ENCODE measurements around the gene CAMK1D. TPM values are rescaled to one million over a fixed set of nuclear protein-coding genes. Genes with fewer than 3 reads are reported as not detected.
"Not testable (repeated sequence)": the region's sequence is repeated elsewhere in the genome, so short reads cannot be mapped to it uniquely, and the experiment has no call there.

CAMK1D gene
- total RNA-seq, 2 experiments from 2014 or later: 28.8 to 35.3 TPM

DNA sequence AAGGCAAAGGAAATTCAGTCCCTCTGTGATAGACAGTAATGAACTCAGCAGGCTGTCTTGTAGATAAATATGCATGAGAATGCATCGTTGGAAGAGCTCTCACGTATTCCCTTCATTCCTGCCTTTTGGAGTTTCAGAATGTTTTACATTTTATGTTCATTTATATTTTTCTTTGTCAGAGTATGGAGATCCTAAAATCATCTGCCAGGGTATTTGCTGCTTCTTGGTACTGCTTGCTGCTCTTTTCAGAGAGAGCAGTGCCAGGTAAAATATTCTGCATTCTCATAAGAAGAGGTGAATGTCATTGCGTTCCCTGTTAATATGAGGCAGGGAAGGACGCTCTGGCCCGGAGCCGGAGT, 362.0 kb downstream of the CAMK1D start:
- Histone ChIP-seq H3K4me3 (ENCODE audit: low read length) (no peak overlapping the region), H3K36me3 (ENCODE audit: insufficient read depth, low read length) (no peaks in the 10 kb centered on the region), H3K27ac (ENCODE audit: low read depth in 1 of 2, low read length in 2 of 2) (no peak overlapping the region), H3K4me1 (ENCODE audit: insufficient read depth, low read length) (no peaks in the 10 kb centered on the region), H3K27me3 (ENCODE audit: control insufficient read depth in 1 of 2, insufficient read depth in 2 of 2, low read length in 2 of 2) (no peaks in the 10 kb centered on the region), H3K9me3 (ENCODE audit: control insufficient read depth in 1 of 2, insufficient read depth in 1 of 2, low read length in 2 of 2) (no peaks in the 10 kb centered on the region)
- H3K27ac Mint-ChIP-seq: no peak overlapping the region
- no peaks in the 10 kb centered on the region for H3K9me3 Mint-ChIP-seq
- TF ChIP-seq, protein P1, sequence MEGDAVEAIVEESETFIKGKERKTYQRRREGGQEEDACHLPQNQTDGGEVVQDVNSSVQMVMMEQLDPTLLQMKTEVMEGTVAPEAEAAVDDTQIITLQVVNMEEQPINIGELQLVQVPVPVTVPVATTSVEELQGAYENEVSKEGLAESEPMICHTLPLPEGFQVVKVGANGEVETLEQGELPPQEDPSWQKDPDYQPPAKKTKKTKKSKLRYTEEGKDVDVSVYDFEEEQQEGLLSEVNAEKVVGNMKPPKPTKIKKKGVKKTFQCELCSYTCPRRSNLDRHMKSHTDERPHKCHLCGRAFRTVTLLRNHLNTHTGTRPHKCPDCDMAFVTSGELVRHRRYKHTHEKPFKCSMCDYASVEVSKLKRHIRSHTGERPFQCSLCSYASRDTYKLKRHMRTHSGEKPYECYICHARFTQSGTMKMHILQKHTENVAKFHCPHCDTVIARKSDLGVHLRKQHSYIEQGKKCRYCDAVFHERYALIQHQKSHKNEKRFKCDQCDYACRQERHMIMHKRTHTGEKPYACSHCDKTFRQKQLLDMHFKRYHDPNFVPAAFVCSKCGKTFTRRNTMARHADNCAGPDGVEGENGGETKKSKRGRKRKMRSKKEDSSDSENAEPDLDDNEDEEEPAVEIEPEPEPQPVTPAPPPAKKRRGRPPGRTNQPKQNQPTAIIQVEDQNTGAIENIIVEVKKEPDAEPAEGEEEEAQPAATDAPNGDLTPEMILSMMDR (IDR thresholded peaks at IDR 0.05): peak; percentile 56
- no peak for ATAC-seq (ENCODE audit: poor library complexity)
- no peak for DNase-seq
- no peak overlapping the region for H3K4me3 Mint-ChIP-seq
- intact Hi-C loops (cut with DNase I, micrococcal nuclease): loop anchor here (1.0 to 5.0 kb wide), 5 partner anchors 55 to 499 kb away; no protein-coding TSS in a partner anchor
- ChIA-PET CTCF (interaction anchor here (1.0 to 2.5 kb wide), 2 partner anchors 447 to 497 kb away, joined by 5 to 11 read pairs; no protein-coding TSS in a partner anchor), POLR2A (no interaction called here)
- no peaks in the 10 kb centered on the region for H3K36me3 Mint-ChIP-seq (ENCODE audit: low read depth)
- H3K4me1 Mint-ChIP-seq (ENCODE audit: low read depth): peaks cover 14% of the 10 kb centered on the region
- H3K27me3 Mint-ChIP-seq: no peaks in the 10 kb centered on the region

DNA sequence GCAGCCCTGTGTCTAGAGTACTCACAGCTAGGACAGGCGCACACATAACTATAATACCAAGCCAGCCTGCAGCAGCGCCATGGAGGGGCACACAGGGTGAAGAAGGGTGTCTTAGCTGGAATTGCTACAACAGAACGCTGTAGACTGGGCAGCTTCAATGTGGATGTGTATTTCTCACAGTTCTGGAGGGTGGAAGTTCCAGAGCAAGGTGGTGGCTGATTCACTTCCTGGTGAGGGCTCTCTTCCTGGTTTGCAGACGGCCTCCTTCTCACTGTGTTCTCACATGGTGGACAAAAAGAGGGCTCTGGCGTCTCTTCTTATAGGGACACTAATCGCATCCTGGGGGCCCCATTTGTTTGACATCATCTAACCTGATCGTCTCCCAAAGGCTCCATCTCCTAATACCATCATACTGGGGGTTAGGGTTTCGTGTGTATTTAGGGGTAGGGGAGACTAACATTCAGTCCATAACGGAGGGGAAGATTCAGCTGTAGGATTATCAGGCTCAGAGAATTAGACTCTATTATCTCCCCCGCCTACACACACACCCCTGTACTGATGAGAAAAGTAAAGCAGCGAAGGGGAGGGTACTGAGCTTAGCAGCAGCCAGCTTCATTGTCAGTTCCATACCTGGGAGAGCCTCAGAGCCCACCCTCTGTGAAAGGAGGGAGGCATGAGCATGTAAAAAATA, 363.1 kb downstream of the CAMK1D start:
- Histone ChIP-seq H3K27me3 (ENCODE audit: control insufficient read depth in 1 of 2, insufficient read depth in 2 of 2, low read length in 2 of 2) (no peaks in the 10 kb centered on the region), H3K36me3 (ENCODE audit: insufficient read depth, low read length) (no peaks in the 10 kb centered on the region), H3K27ac (ENCODE audit: low read depth in 1 of 2, low read length in 2 of 2) (no peak overlapping the region), H3K4me1 (ENCODE audit: insufficient read depth, low read length) (no peaks in the 10 kb centered on the region), H3K9me3 (ENCODE audit: control insufficient read depth in 1 of 2, insufficient read depth in 1 of 2, low read length in 2 of 2) (no peaks in the 10 kb centered on the region), H3K4me3 (ENCODE audit: low read length) (no peak overlapping the region)
- Mint-ChIP-seq H3K4me1 (ENCODE audit: low read depth) (peaks cover 11% of the 10 kb centered on the region), H3K9me3 (no peaks in the 10 kb centered on the region), H3K36me3 (ENCODE audit: low read depth) (no peaks in the 10 kb centered on the region), H3K4me3 (no peak overlapping the region), H3K27me3 (no peaks in the 10 kb centered on the region), H3K27ac (no peak overlapping the region)
- ATAC-seq (ENCODE audit: poor library complexity): no peak
- intact Hi-C loops (cut with DNase I, micrococcal nuclease): loop anchor here in 1 of 2 experiments (5.0 kb wide), 1 partner anchor 500 kb away; no protein-coding TSS in a partner anchor
- TF ChIP-seq, protein P1 (IDR thresholded peaks at IDR 0.05): no peak
- no peak for DNase-seq
- ChIA-PET CTCF (no interaction called here), POLR2A (interaction anchor here (0.8 kb wide), 1 partner anchor 453 kb away, joined by 3 read pairs; no protein-coding TSS in a partner anchor)

DNA sequence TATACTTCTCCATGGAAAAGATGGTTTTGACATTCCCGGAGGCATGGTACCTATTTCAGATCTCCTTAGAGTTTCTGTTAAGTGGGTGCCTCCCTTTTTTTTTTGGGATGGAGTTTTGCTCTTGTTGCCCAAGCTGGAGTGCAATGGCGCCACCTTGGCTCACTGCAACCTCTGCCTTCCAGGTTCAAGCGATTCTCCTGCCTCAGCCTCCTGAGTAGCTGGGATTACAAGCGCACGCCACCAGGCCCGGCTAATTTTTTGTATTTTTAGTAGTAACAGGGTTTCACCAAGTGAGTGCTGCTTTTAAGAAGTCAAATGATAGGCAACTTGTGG, 363.6 kb downstream of the CAMK1D start:
- H3K4me3 ChIP-seq (ENCODE audit: low read length); H3K27ac Mint-ChIP-seq; CTCF ChIA-PET; H3K4me1 ChIP-seq (ENCODE audit: insufficient read depth, low read length); ATAC-seq (ENCODE audit: poor library complexity); H3K9me3 ChIP-seq (ENCODE audit: control insufficient read depth in 1 of 2, insufficient read depth in 1 of 2, low read length in 2 of 2); H3K36me3 ChIP-seq (ENCODE audit: insufficient read depth, low read length); DNase-seq; H3K27me3 ChIP-seq (ENCODE audit: control insufficient read depth in 1 of 2, insufficient read depth in 2 of 2, low read length in 2 of 2); POLR2A ChIA-PET; H3K27ac ChIP-seq (ENCODE audit: low read depth in 1 of 2, low read length in 2 of 2); H3K9me3 Mint-ChIP-seq; H3K36me3 Mint-ChIP-seq (ENCODE audit: low read depth); H3K27me3 Mint-ChIP-seq; H3K4me3 Mint-ChIP-seq: not testable (repeated sequence)
- peaks cover 11% of the 10 kb centered on the region for H3K4me1 Mint-ChIP-seq (ENCODE audit: low read depth)
- intact Hi-C loops (cut with DNase I, micrococcal nuclease): loop anchor here in 1 of 2 experiments (5.0 kb wide), 1 partner anchor 501 kb away; no protein-coding TSS in a partner anchor

- Mint-ChIP-seq H3K4me3 (no peak overlapping the region), H3K4me1 (ENCODE audit: low read depth) (peaks cover 11% of the 10 kb centered on the region), H3K27me3 (no peaks in the 10 kb centered on the region), H3K9me3 (no peaks in the 10 kb centered on the region), H3K27ac (no peak overlapping the region), H3K36me3 (ENCODE audit: low read depth) (peaks cover 5% of the 10 kb centered on the region)
- DNase-seq (no peak), ATAC-seq (ENCODE audit: poor library complexity) (no peak)
- Histone ChIP-seq H3K27ac (ENCODE audit: low read depth in 1 of 2, low read length in 2 of 2) (no peak overlapping the region), H3K27me3 (ENCODE audit: control insufficient read depth in 1 of 2, insufficient read depth in 2 of 2, low read length in 2 of 2) (no peaks in the 10 kb centered on the region), H3K4me3 (ENCODE audit: low read length) (no peak overlapping the region), H3K9me3 (ENCODE audit: control insufficient read depth in 1 of 2, insufficient read depth in 1 of 2, low read length in 2 of 2) (no peaks in the 10 kb centered on the region), H3K4me1 (ENCODE audit: insufficient read depth, low read length) (no peaks in the 10 kb centered on the region), H3K36me3 (ENCODE audit: insufficient read depth, low read length) (no peaks in the 10 kb centered on the region)
- ChIA-PET POLR2A (no interaction called here), CTCF (no interaction called here)
- TF ChIP-seq, protein P1 (IDR thresholded peaks at IDR 0.05): no peak
- intact Hi-C loops (cut with DNase I, micrococcal nuclease): no loop called here
Observed at GRCh38 chr10:12716042-12716441, 366.7 kb downstream of the CAMK1D start.

All from CD4-positive, alpha-beta T cell (primary cell).